H1 (cell line): Measurements from ENCODE around the gene UCMA. TPM values are rescaled to one million over a fixed set of nuclear protein-coding genes. Genes with fewer than 3 reads are reported as not detected.

Experiments used
- CTCF ChIA-PET: fragments of 300-600 bp; sonication (Branson Sonifier 250); formaldehyde crosslinking; loops from one replicate; lab custom pipeline; 2021; ENCODE audit not compliant: partially characterized antibody; lab: Charles Lee
- POLR2A ChIA-PET: fragments of 300-600 bp; sonication (Branson Sonifier 250); formaldehyde crosslinking; loops from one replicate; lab custom pipeline; 2021; ENCODE audit warnings: inconsistent platforms; ENCODE audit not compliant: partially characterized antibody; lab: Charles Lee
- DNase-seq, 2 experiments: peaks; one replicate each; pipeline versions ENCODE4 v3.0.0 to v3.0.0-alpha.2; 2010 to 2022; ENCODE audit warnings: low spot score in 2 of 2, low read depth in 1 of 2, mixed read lengths in 1 of 2
- FAIRE-seq: peaks from 2 replicates; lab custom pipeline; 2011; peaks lifted over from hg19 to GRCh38; lab: Jason Lieb, UNC
- H2AFZ ChIP-seq: 2 replicates; pipeline ENCODE4 v1.8.1; 2012; ENCODE audit warnings: low read length, inconsistent platforms
- H2AK5ac ChIP-seq: 2 replicates; pipeline ENCODE4 v1.6.1; 2013; ENCODE audit warnings: low read depth, low read length
- H2BK120ac ChIP-seq: replicated peaks from 2 replicates; pipeline ENCODE3; 2013; ENCODE audit warnings: low read depth, low read length, inconsistent platforms
- H2BK12ac ChIP-seq: 2 replicates; pipeline ENCODE4 v1.6.1; 2013; ENCODE audit warnings: low read depth, low read length
- H2BK15ac ChIP-seq: 2 replicates; pipeline ENCODE4 v1.6.1; 2013; ENCODE audit warnings: low read length
- H2BK20ac ChIP-seq: 2 replicates; pipeline ENCODE4 v1.6.1; 2013; ENCODE audit warnings: low read length
- H2BK5ac ChIP-seq: 2 replicates; pipeline ENCODE4 v1.6.1; 2013; ENCODE audit warnings: low read depth, low read length
- H3K14ac ChIP-seq: 2 replicates; pipeline ENCODE4 v1.6.1; 2013; ENCODE audit warnings: inconsistent platforms; ENCODE audit not compliant: insufficient read length
- H3K18ac ChIP-seq: 2 replicates; pipeline ENCODE4 v1.6.1; 2013; ENCODE audit warnings: low read length; ENCODE audit errors: extremely low read depth
- H3K23ac ChIP-seq: 2 replicates; pipeline ENCODE4 v1.6.1; 2013; ENCODE audit warnings: inconsistent platforms; ENCODE audit not compliant: insufficient read length
- H3K23me2 ChIP-seq: 2 replicates; pipeline ENCODE4 v1.6.1; 2013; ENCODE audit warnings: low read depth, low read length
- H3K27ac ChIP-seq: 2 replicates; pipeline ENCODE4 v1.6.1; 2011; ENCODE audit warnings: low read depth, low read length, inconsistent platforms
- H3K27me3 ChIP-seq, 4 experiments: replicated peaks in 1 of 4; 1 replicate in 1 of 4; 2 replicates in 3 of 4; pipeline versions ENCODE4 v1.6.1 to v1.8.1; 2011 to 2013; ENCODE audit warnings: low read length in 3 of 4, mild to moderate bottlenecking in 3 of 4, inconsistent platforms in 2 of 4, mixed read lengths in 2 of 4, moderate library complexity in 1 of 4; ENCODE audit not compliant: control insufficient read depth in 3 of 4, insufficient read depth in 3 of 4; ENCODE audit errors: extremely low read depth in 1 of 4
- H3K36me3 ChIP-seq, 4 experiments: 2 replicates each; pipeline versions ENCODE4 v1.6.1 to v1.8.1; 2011 to 2013; ENCODE audit warnings: mild to moderate bottlenecking in 4 of 4, low read length in 3 of 4, moderate library complexity in 2 of 4, control low read depth in 1 of 4, inconsistent platforms in 1 of 4; ENCODE audit not compliant: insufficient read depth in 4 of 4, control insufficient read depth in 2 of 4
- H3K4ac ChIP-seq: replicated peaks from 2 replicates; pipeline ENCODE3; 2013; ENCODE audit warnings: low read length, low read depth, mixed read lengths, inconsistent platforms; ENCODE audit not compliant: insufficient read length
- H3K4me1 ChIP-seq, 4 experiments: replicated peaks in 1 of 4; 1 replicate in 1 of 4; 2 replicates in 3 of 4; pipeline versions ENCODE4 v1.6.1 to v1.8.1; 2011 to 2013; ENCODE audit warnings: low read length in 3 of 4, inconsistent platforms in 2 of 4, mixed read lengths in 1 of 4; ENCODE audit not compliant: insufficient read depth in 4 of 4, control insufficient read depth in 3 of 4
- H3K4me2 ChIP-seq, 2 experiments: 2 replicates each; pipeline versions ENCODE4 v1.6.1 to v1.8.1; 2011 to 2013; ENCODE audit warnings: low read depth in 2 of 2, low read length in 2 of 2, control low read depth in 1 of 2, inconsistent platforms in 1 of 2, mild to moderate bottlenecking in 1 of 2; ENCODE audit not compliant: insufficient read depth in 1 of 2
- H3K4me3 ChIP-seq, 4 experiments: fragments of 200-600, 300-600 bp in 1 of 4; sonication (generic), shearing (Covaris generic), sonication (Bioruptor Twin) in 1 of 4; 2 replicates each; pipeline versions ENCODE4 v1.5.1 to v1.8.1; 2011 to 2016; ENCODE audit warnings: low read length in 4 of 4, low read depth in 3 of 4, control low read depth in 2 of 4, inconsistent platforms in 2 of 4, mild to moderate bottlenecking in 2 of 4, mixed read lengths in 1 of 4, moderate library complexity in 1 of 4; ENCODE audit not compliant: insufficient read depth in 2 of 4; ENCODE audit errors: extremely low read depth in 1 of 4
- H3K56ac ChIP-seq: replicated peaks from 2 replicates; pipeline ENCODE3; 2013; ENCODE audit warnings: low read depth, mild to moderate bottlenecking, mixed read lengths, low read length, inconsistent platforms; ENCODE audit not compliant: insufficient read length
- H3K79me1 ChIP-seq: 2 replicates; pipeline ENCODE4 v1.6.1; 2013; ENCODE audit warnings: low read depth, low read length, control low read depth
- H3K79me2 ChIP-seq, 2 experiments: 2 replicates each; pipeline versions ENCODE4 v1.6.1 to v1.8.1; 2012 to 2013; ENCODE audit warnings: low read length in 2 of 2, mild to moderate bottlenecking in 2 of 2, inconsistent platforms in 1 of 2; ENCODE audit not compliant: insufficient read depth in 2 of 2, control insufficient read depth in 1 of 2
- H3K9ac ChIP-seq, 4 experiments: replicated peaks in 1 of 4; 1 replicate in 1 of 4; 2 replicates in 3 of 4; pipeline versions ENCODE4 v1.6.1 to v1.8.1; 2011 to 2013; ENCODE audit warnings: low read depth in 3 of 4, low read length in 3 of 4, control low read depth in 2 of 4, mild to moderate bottlenecking in 2 of 4, moderate library complexity in 2 of 4, inconsistent platforms in 1 of 4; ENCODE audit errors: extremely low read depth in 1 of 4
- H3K9me3 ChIP-seq, 2 experiments: 2 replicates each; pipeline versions ENCODE4 v1.6.1 to v1.8.1; 2012 to 2013; ENCODE audit warnings: mild to moderate bottlenecking in 2 of 2, moderate library complexity in 2 of 2, control low read depth in 1 of 2, inconsistent platforms in 1 of 2, low read depth in 1 of 2, low read length in 1 of 2, mixed read lengths in 1 of 2; ENCODE audit not compliant: insufficient read depth in 2 of 2
- H4K20me1 ChIP-seq, 2 experiments: replicated peaks in 1 of 2; 2 replicates each; pipeline versions ENCODE3 to v1.8.1; 2011 to 2013; ENCODE audit warnings: inconsistent platforms in 2 of 2, low read length in 2 of 2, mild to moderate bottlenecking in 1 of 2; ENCODE audit not compliant: insufficient read depth in 2 of 2, control insufficient read depth in 1 of 2
- H4K5ac ChIP-seq: 2 replicates; pipeline ENCODE4 v1.6.1; 2013; ENCODE audit warnings: low read length, low read depth, mixed read lengths, inconsistent platforms; ENCODE audit not compliant: insufficient read length
- H4K8ac ChIP-seq: 2 replicates; pipeline ENCODE4 v1.8.0; 2013; ENCODE audit warnings: mild to moderate bottlenecking, moderate library complexity, low read length, inconsistent platforms; ENCODE audit not compliant: insufficient read depth; ENCODE audit errors: extremely low read depth
- H4K91ac ChIP-seq: replicated peaks from 2 replicates; pipeline ENCODE3; 2013; ENCODE audit warnings: low read length, mixed read lengths, inconsistent platforms; ENCODE audit not compliant: insufficient read length
- CEBPB ChIP-seq: IDR thresholded peaks from 2 replicates; pipeline ENCODE4 v1.6.1; 2012; ENCODE audit warnings: low read depth, low read length
- EP300 ChIP-seq, 2 experiments: IDR thresholded peaks; 1 replicate in 1 of 2; 2 replicates in 1 of 2; pipeline ENCODE4 v1.6.1; 2011 to 2012; ENCODE audit warnings: low read depth in 2 of 2, low read length in 2 of 2, mild to moderate bottlenecking in 2 of 2, borderline replicate concordance in 1 of 2, inconsistent platforms in 1 of 2, moderate library complexity in 1 of 2
- EZH2 ChIP-seq: fragments of 200-600 bp; sonication (generic); IDR thresholded peaks from 2 replicates; pipeline ENCODE4 v1.7.1; 2012; ENCODE audit warnings: low read depth, mild to moderate bottlenecking, moderate library complexity, low read length, inconsistent platforms; ENCODE audit not compliant: severe bottlenecking
- GABPA ChIP-seq: IDR thresholded peaks from 2 replicates; pipeline ENCODE4 v1.6.1; 2011; ENCODE audit warnings: mild to moderate bottlenecking, low read length, moderate library complexity, borderline replicate concordance; ENCODE audit not compliant: insufficient read depth
- HDAC6 ChIP-seq: IDR thresholded peaks from one replicate; pipeline ENCODE4 v1.7.1; 2012; ENCODE audit warnings: low read depth, mild to moderate bottlenecking, inconsistent platforms, low read length, moderate library complexity
- JUN ChIP-seq: IDR thresholded peaks from 2 replicates; pipeline ENCODE4 v1.6.1; 2011; ENCODE audit warnings: low read depth, mild to moderate bottlenecking, improper control_type of control experiment, low read length
- NRF1 ChIP-seq: IDR thresholded peaks from 2 replicates; pipeline ENCODE4 v1.6.1; 2011; ENCODE audit warnings: mild to moderate bottlenecking, low read depth, low read length, improper control_type of control experiment
- PHF8 ChIP-seq: fragments of 200-600 bp; sonication (generic); conservative IDR thresholded peaks from 2 replicates; pipeline ENCODE4 v1.7.1; 2012; ENCODE audit warnings: low read depth, mild to moderate bottlenecking, inconsistent platforms, low read length, moderate library complexity
- POU5F1 ChIP-seq: IDR thresholded peaks from 2 replicates; pipeline ENCODE4 v1.6.1; 2011; ENCODE audit warnings: low read depth, mild to moderate bottlenecking, low read length, moderate library complexity
- WGBS, 2 experiments: shearing (Covaris generic) in 1 of 2; methylation state at CpG; one replicate each; pipeline versions ENCODE4 v1.1.6 to v1.1.7; 2013 to 2015; ENCODE audit warnings: low lambda C conversion rate in 2 of 2, mixed read lengths in 2 of 2, inconsistent platforms in 1 of 2, low coverage in 1 of 2, missing lambda C conversion rate in 1 of 2; ENCODE audit not compliant: insufficient replicate concordance in 2 of 2, insufficient coverage in 1 of 2, insufficient read length in 1 of 2; ENCODE audit errors: extremely low coverage in 1 of 2, missing lambda C conversion rate in 1 of 2; 5-methylcytosine and 5-hydroxymethylcytosine counted together
- polyA plus RNA-seq, 7 experiments: library from polyadenylated mRNA; depleted of rRNA in 3 of 7; stranded (reverse) in 5 of 7; unstranded in 2 of 7; fragments of >200 nt in 5 of 7; fragments of 200-250 nt in 2 of 7; gene quantifications; 1 replicate in 5 of 7; 2 replicates in 1 of 7; 4 replicates in 1 of 7; pipeline versions ENCODE4 v1.2.1 to v1.2.3, GENCODE V29; 2011 to 2013; ENCODE audit warnings: missing spikeins in 2 of 7, mixed read lengths in 2 of 7
- total RNA-seq: library from RNA; stranded (reverse); fragmentation: NEBNext Ultra II Directional; extraction: Animal tissue kit (Norgen Biotek cat#: 25700); gene quantifications from 2 replicates; pipeline ENCODE4 v1.2.1, GENCODE V29; 2021
- TF ChIP-seq, protein P1 (sequence below): IDR thresholded peaks from 2 replicates; pipeline ENCODE4 v1.6.1; 2011; ENCODE audit warnings: low read depth, mild to moderate bottlenecking, low read length; ENCODE audit not compliant: insufficient read depth

The UCMA gene
- total and polyA plus RNA-seq, 2 of the 8 experiments (the other 6 are each of a cell fraction or from before 2014, with no cell fraction given), result 1.2 to 4.6 TPM

DNA sequence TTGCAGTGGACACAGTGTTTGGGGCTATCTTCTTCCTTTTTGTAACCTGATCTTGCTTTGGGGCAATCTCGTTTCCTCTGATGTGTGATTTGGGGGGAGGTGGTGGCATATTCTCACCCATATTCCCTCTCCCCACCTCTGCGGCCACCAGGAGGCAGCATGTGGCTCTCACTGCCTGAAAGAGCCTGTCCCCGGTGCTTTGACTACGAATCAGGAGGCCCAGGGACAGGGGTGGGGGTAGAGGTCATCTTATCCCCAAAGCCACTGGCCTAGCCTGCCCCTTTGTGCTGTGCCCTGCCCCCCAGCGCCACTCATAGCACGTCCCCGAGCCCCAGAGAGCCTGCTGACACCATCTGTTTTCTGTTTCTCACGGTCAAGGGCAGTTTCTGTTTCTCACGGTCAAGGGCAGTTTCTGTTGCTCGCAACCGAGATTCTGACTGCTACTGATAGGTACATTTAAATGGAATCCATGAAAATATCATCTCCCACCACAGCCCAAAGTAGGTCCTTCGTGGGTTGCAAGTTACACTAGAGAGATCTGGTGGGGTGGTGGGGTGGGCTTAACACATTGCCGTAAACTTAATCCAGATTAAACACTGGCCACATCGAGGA is 37.5 kb upstream of the UCMA start:
- 42% methylated on average over 14 of the region's 14 CpGs; no CpG with 5 or more reads in 1 of the 2 experiments for WGBS, 2 experiments
- POLR2A ChIA-PET, result interaction anchor here (1.0 to 1.3 kb wide), 4 partner anchors 22 to 78 kb away, joined by 3 to 5 read pairs (median 4); no protein-coding TSS in a partner anchor
- no peaks in the 10 kb centered on the region for H3K36me3 ChIP-seq
- H3K79me2 ChIP-seq, result no peaks in the 10 kb centered on the region
- peak; percentile 38 to 91 for DNase-seq
- H3K18ac ChIP-seq, result peak overlapping the region; percentile 78
- H3K4ac ChIP-seq, result peak overlapping the region; percentile 47
- H4K8ac ChIP-seq, result peak overlapping the region; percentile 76; the same call in 1 of the 2 replicates
- H3K4me3 ChIP-seq, result no peak overlapping the region; a peak in 1 of 8 replicates
- H3K27ac ChIP-seq, result peak overlapping the region; percentile 36; the same call in 1 of the 2 replicates
- no peaks in the 10 kb centered on the region for H4K20me1 ChIP-seq
- H4K5ac ChIP-seq, result peak overlapping the region; percentile 8
- no peaks in the 10 kb centered on the region for H3K9me3 ChIP-seq
- H3K27me3 ChIP-seq, result no peaks in the 10 kb centered on the region; a peak in 1 of 7 replicates
- H2BK12ac ChIP-seq, result peak overlapping the region; percentile 99
- peak overlapping the region; percentile 97 for H2AFZ ChIP-seq
- H3K56ac ChIP-seq, result no peak overlapping the region
- H3K9ac ChIP-seq, result no peak overlapping the region
- H4K91ac ChIP-seq, result peak overlapping the region; percentile 45
- CTCF ChIA-PET, result interaction anchor here (0.5 to 3.1 kb wide), 23 partner anchors 8 to 809 kb away, joined by 3 to 25 read pairs (median 4); partner anchors contain the start of gene PHYH
- H3K4me1 ChIP-seq, result peaks cover 4 to 12% (median 7%) of the 10 kb centered on the region in 4 experiments
- H2BK120ac ChIP-seq, result peak overlapping the region; percentile 70
- H3K23me2 ChIP-seq, result no peaks in the 10 kb centered on the region; the same call in 1 of the 2 replicates
- no peaks in the 10 kb centered on the region for H3K79me1 ChIP-seq
- no peak overlapping the region for H3K14ac ChIP-seq
- peak overlapping the region; percentile 72; the same call in 1 of the 2 replicates for H2BK15ac ChIP-seq
- H2BK5ac ChIP-seq, result peak overlapping the region; percentile 67
- H3K4me2 ChIP-seq, result peak overlapping the region; percentile 28 to 49
- FAIRE-seq, result peak; percentile 88
- H3K23ac ChIP-seq, result no peak overlapping the region
- H2BK20ac ChIP-seq, result peak overlapping the region; percentile 90; the same call in 1 of the 2 replicates
- H2AK5ac ChIP-seq, result 0 out of 2 replicates have a peak overlapping the region, but pooled peaks have one; percentile 95
- TF ChIP-seq NRF1 (no peak), HDAC6 (no peak), EP300 (IDR thresholded peaks at IDR 0.05; ENCODE audit: borderline replicate concordance in 1 of 2, low read depth in 2 of 2, low read length in 2 of 2) (no peak), JUN (no peak), POU5F1 (no peak), CEBPB (no peak), EZH2 (no peak), PHF8 (no peak), GABPA (0 out of 2 replicates have a peak, but pooled peaks have one; percentile 21)
- TF ChIP-seq, protein P1, sequence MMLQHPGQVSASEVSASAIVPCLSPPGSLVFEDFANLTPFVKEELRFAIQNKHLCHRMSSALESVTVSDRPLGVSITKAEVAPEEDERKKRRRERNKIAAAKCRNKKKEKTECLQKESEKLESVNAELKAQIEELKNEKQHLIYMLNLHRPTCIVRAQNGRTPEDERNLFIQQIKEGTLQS, result no peak
